Pericardium fibroblast (primary cell): ENCODE measurements around the gene CAND2. TPM values are rescaled to one million over a fixed set of nuclear protein-coding genes. Genes with fewer than 3 reads are reported as not detected.

Experiments used
- total RNA-seq: library from RNA; depleted of rRNA; stranded (reverse); fragments of >200 nt; gene quantifications from 2 replicates; pipeline ENCODE4 v1.2.3, GENCODE V29; 2015

The CAND2 gene
- total RNA-seq: 2.3 and 6.0 TPM in 2 replicates

GRCh38 chr3:12796171-12797123 lies at the start of gene CAND2:
Gene CAND2 (plus strand): TSS chr3:12796680. CDS start chr3:12796721, 41 bp downstream.

GRCh38 chr3:12759097-12759679 lies 37.3 kb upstream of the CAND2 start, which contains the start of gene TMEM40:
Gene TMEM40 (minus strand): TSS chr3:12759259. CDS start chr3:12749832, 9,427 bp downstream.

GRCh38 chr3:12841149-12841969 lies 44.9 kb downstream of the CAND2 start, which contains the start of gene RPL32:
Gene RPL32 (minus strand): TSS chr3:12841565. CDS start chr3:12840237, 1,328 bp downstream.

Other genes starting within 250 kb of the CAND2 start
- gene MKRN2, start 239.6 kb upstream of the CAND2 start, total RNA-seq: 42.5 and 43.2 TPM in 2 replicates
- gene RAF1, start 132.6 kb upstream of the CAND2 start, total RNA-seq: 48.3 and 70.8 TPM in 2 replicates
- gene TMEM40, start 37.4 kb upstream of the CAND2 start, total RNA-seq: not detected in 2 replicates
- 1,238 and 1,778 TPM in 2 replicates for gene RPL32, start 44.9 kb downstream of the CAND2 start, total RNA-seq